HG03159 (cell line): Measurements from ENCODE around the gene KRTAP26-1.

ENCODE experiments used
- ATAC-seq: cut with Tn5 transposase; IDR thresholded peaks from one replicate; pipeline ENCODE4 v1.9.1; 2021; ENCODE audit warnings: mild to moderate bottlenecking, moderate library complexity; ENCODE audit not compliant: unreplicated experiment

KRTAP26-1 gene, protein sequence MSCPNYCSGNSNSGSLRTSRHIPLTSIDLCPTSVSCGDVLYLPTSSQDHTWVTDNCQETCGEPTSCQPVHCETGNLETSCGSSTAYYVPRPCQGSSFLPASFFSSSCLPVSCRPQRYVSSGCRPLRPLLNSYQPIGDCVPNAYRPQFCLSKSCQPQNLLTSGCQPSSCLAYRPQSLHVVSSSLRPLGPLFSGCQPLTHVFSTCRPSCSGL

DNA sequence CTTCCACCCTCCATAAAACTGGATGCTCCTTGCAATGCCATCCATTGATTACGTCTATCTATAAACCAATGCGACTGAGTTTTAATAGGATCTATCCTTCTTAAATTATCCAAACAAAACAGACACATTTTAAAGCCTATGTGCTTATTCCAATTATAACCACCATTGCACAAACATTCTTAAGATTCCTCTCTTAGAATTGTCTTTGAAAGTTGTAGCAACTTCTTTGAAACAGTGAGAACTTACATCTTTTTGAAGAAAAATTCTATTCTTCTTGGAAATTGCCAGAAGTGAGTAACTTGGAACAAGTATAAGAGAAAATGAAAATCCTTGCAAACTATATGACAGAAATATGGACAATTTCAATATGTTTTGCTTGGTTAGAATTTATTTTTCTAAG lies at the start of gene KRTAP26-1:
KRTAP26-1 (minus strand) TSS at position 101 of the 400 bp plus-strand sequence. CDS start 280 bp downstream, outside the sequence.
- no peak for ATAC-seq

- no peak for ATAC-seq
These were observed 35.8 kb upstream of the KRTAP26-1 start for GRCh38 chr21:30355906-30356305.

GRCh38 chr21:30354308-30355005 lies 34.3 kb upstream of the KRTAP26-1 start:
- ATAC-seq: no peak

- no peak for ATAC-seq
These were observed 31.4 kb upstream of the KRTAP26-1 start for GRCh38 chr21:30351534-30351933.

- ATAC-seq: no peak
These were observed 29.5 kb upstream of the KRTAP26-1 start for GRCh38 chr21:30349572-30349971.

DNA sequence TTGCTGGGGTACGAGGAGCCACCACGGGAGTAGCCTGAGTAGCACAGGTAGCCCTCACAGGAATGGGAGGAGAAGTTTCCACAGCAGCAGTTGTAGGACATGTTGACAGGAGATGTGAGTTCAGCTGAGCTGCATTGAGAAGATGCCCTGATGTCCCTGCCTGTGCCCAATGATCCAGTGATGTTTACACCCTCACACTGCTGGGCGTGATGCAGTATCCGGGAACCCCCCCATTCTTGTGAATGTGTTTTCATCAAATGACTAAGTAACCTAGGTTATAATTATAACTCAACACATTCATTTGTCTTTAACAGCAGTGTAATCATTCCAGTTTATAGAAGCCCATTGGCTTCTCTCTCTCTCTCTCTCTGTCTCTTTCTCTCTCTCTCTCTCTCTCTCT lies 28.4 kb upstream of the KRTAP26-1 start, which contains the start of gene KRTAP23-1:
KRTAP23-1 (minus strand) TSS at position 101 of the 400 bp plus-strand sequence; CDS start at position 101, 0 bp downstream.
- no peak for ATAC-seq

- no peak for ATAC-seq
These were observed 24.9 kb upstream of the KRTAP26-1 start for GRCh38 chr21:30345014-30345413.

GRCh38 chr21:30340714-30341573 lies 20.8 kb upstream of the KRTAP26-1 start:
- no peak for ATAC-seq

GRCh38 chr21:30338717-30339116 lies 18.6 kb upstream of the KRTAP26-1 start:
- no peak for ATAC-seq

- ATAC-seq: no peak
These were observed 17.7 kb upstream of the KRTAP26-1 start for GRCh38 chr21:30337772-30338171.

DNA sequence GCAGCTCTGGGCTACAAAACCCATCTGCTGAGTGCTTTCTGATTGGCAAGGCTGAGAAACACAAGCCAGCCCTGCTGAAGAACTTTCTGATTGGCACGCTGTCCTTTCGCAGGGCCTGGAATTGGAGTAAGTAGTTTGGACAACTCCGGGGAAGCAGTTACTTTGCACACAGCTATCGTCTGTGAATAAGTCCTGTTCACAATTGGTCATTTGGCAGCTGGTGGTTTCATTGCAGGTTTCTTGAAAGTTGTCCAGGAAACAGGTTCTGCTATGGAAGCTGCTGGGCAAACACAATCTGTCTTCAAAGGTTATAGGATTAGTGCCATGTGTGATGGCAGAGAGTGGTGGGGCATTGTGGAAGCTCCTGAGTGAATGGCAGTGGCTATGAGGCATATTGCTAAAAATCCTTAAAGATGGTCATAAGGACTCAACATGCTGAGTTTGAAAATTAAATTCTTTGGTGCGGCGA lies 17.2 kb upstream of the KRTAP26-1 start, which contains the start of gene KRTAP27-1:
KRTAP27-1 (minus strand) TSS at position 419 of the 469 bp plus-strand sequence; CDS start at position 393, 26 bp downstream.
- no peak for ATAC-seq

DNA sequence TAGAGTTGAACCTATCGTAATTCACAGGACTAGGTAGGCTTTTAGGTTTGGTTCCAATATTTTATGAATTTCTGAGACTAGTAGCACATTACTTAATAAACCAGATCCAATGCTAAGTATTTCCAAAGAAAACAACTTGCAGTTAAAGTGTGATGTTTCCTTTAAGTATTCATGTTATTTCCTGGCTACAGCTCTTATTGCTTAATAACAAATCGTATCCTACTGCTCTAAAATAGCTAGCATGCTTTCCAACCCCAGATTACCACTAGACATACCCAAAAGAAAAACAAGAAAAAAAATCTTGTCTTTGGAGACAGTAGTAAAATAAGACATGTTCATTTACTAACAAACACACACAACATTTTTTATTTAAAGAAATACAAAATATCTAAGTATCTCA lies 16.5 kb upstream of the KRTAP26-1 start:
- no peak for ATAC-seq

DNA sequence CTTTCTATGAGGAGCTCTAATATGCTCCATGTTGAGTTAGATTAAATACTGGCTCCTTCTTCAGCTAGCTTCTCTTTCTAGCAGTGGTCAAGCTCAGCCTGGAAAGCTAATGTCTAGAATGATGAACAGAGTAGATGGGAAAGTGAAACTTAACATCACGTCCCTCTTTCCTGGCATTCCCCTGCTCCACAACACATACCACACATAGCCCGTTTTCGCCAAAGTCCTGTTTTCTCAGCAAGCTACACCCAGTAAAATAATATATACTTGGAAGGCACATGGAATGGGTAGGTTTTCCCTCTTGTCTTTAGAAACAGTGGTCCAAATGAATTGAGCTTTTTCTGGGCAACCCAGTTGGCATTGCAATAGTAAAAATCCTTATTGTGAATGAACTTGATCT lies 13.6 kb upstream of the KRTAP26-1 start:
- ATAC-seq: no peak

GRCh38 chr21:30332681-30333080 lies 12.6 kb upstream of the KRTAP26-1 start:
- no peak for ATAC-seq

- no peak for ATAC-seq
These were observed 9.2 kb upstream of the KRTAP26-1 start for GRCh38 chr21:30329203-30329875.

DNA sequence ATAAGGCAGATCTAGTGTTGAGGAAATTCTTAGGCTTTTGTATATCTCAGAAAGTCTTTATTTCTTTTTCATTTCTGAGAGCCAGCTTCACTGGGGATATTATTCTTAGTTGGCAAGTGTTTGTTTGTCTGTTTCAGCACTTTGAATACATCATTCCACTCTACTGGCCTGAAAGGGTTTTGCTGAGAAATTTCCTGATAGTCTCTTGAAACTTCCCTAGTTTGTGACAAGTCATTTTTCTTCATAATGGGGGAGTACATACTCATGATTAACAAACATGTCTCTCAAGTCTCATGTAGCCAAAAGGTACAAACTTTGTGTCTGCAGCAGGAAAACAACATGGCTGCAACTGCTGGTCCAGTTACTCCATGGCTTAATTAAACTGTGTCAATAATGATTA lies 6.3 kb upstream of the KRTAP26-1 start:
- ATAC-seq: no peak

DNA sequence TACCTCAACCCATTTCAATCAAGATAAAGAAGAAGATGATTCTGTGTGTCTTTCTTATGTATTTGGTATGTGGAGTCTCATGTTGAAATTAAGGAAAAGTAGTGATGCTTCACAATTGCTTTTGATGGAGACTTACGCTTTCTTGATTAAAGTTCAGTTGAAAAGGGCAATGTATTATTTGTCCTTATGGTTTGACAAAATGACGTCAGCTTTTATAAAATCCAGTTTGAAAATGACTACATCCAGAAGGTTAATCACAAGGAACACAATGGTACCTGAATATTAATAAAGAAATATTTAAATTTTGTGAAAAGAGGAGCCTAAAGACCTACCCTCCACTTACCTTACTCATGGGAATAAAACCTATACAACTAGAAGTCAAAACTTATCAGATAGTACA lies 4.4 kb downstream of the KRTAP26-1 start:
- no peak for ATAC-seq

- ATAC-seq: no peak
These were observed 13.2 kb downstream of the KRTAP26-1 start for GRCh38 chr21:30306884-30307283.

GRCh38 chr21:30305136-30305535 lies 15.0 kb downstream of the KRTAP26-1 start:
- ATAC-seq: no peak

DNA sequence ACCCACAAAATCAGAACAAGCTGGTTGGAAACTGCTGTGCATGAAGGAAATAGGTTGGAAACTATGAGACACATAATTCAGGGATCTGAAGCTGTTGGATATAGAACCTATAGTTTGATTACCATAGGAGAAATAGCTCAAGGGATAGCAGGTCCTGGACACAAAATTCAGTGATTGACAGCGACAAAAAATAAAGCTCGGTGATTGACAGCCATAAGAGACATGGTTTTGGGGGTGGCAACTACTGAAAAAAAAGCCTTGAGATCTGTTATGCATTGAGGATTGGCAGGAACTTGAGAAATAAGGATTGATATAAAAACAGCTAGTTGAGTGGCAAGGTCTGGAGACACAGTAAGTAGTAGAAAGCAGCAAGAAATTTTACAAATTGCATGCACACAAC lies 30.9 kb downstream of the KRTAP26-1 start, which contains the start of gene KRTAP25-1:
KRTAP25-1 (minus strand) TSS at position 300 of the 400 bp plus-strand sequence; CDS start at position 276, 24 bp downstream.
- ATAC-seq: no peak
